Kidney (tissue), 14 donors: ENCODE results near the gene C4orf54. TPM values are rescaled to one million over a fixed set of nuclear protein-coding genes. Genes with fewer than 3 reads are reported as not detected.

Experiments used
- DNase-seq, 5 donors: peaks; one replicate each; pipeline ENCODE4 v3.0.0-alpha.2; 2013 to 2020
- FAIRE-seq: peaks from 2 replicates; lab custom pipeline; 2012; peaks lifted over from hg19 to GRCh38; lab: Jason Lieb, UNC
- H3K27ac ChIP-seq, 2 donors: one replicate each; pipeline ENCODE4 v1.7.0; 2013; ENCODE audit warnings: low read depth in 2 of 2, low read length in 2 of 2, inconsistent platforms in 1 of 2
- H3K27me3 ChIP-seq: one replicate; pipeline ENCODE4 v1.7.1; 2013; ENCODE audit warnings: low read length, inconsistent platforms; ENCODE audit not compliant: control insufficient read depth, insufficient read depth
- H3K36me3 ChIP-seq, 3 donors: one replicate each; pipeline versions ENCODE4 v1.7.0 to v1.7.1; 2013; ENCODE audit warnings: low read length in 3 of 3, control low read depth in 1 of 3, inconsistent platforms in 1 of 3; ENCODE audit not compliant: insufficient read depth in 3 of 3, control insufficient read depth in 2 of 3
- H3K4me1 ChIP-seq, 3 donors: one replicate each; pipeline versions ENCODE4 v1.7.0 to v1.7.1; 2013; ENCODE audit warnings: low read length in 3 of 3, inconsistent platforms in 1 of 3, low read depth in 1 of 3; ENCODE audit not compliant: control insufficient read depth in 2 of 3, insufficient read depth in 2 of 3
- H3K4me3 ChIP-seq, 3 donors: one replicate each; pipeline versions ENCODE4 v1.7.0 to v1.8.1; 2013; ENCODE audit warnings: low read length in 3 of 3, control low read depth in 1 of 3, inconsistent platforms in 1 of 3
- H3K9ac ChIP-seq, 3 donors: one replicate each; pipeline versions ENCODE4 v1.7.0 to v1.7.1; 2013; ENCODE audit warnings: low read length in 3 of 3, control low read depth in 1 of 3, inconsistent platforms in 1 of 3
- H3K9me3 ChIP-seq, 3 donors: one replicate each; pipeline versions ENCODE4 v1.7.0 to v1.7.1; 2013; ENCODE audit warnings: low read length in 3 of 3, control low read depth in 1 of 3, inconsistent platforms in 1 of 3; ENCODE audit not compliant: control insufficient read depth in 2 of 3, insufficient read depth in 1 of 3
- CTCF ChIP-seq: IDR thresholded peaks from 3 replicates; pipeline ENCODE4 v1.5.1; 2012; ENCODE audit warnings: mild to moderate bottlenecking, moderate library complexity, borderline replicate concordance; ENCODE audit not compliant: insufficient read depth; ENCODE audit errors: extremely low read depth
- intact Hi-C: fragments of 100-400 bp; cut with DNase I; formaldehyde crosslinking; loops from one replicate; pipeline ENCODE4 v1.11.1; 2022
- polyA plus RNA-seq: library from polyadenylated mRNA; stranded (reverse); fragments of 350-450 nt; fragmentation: Illumina TruSeq; extraction: RNeasy Lipid Tissue Mini Kit (QIAGEN cat#74804); gene quantifications from one replicate; pipeline ENCODE4 v1.2.3, GENCODE V29; 2014; ENCODE audit warnings: low read depth, low replicate concordance; ENCODE audit not compliant: insufficient read depth
- total RNA-seq: library from RNA; stranded (reverse); fragmentation: NEBNext Ultra II Directional; extraction: Animal tissue kit (Norgen Biotek cat#: 25700); gene quantifications from one replicate; pipeline ENCODE4 v1.2.1, GENCODE V29; 2021
- donor health status: control.
- donor health status: control.
- donor health status: control.
- donor health status: control.
- donor health status: control.
- donor health status: DM: yes; HTN: yes; CAD: no.
- donor health status: Normal renal cell carcinoma (clear cell type).

The C4orf54 gene
- total and polyA plus RNA-seq, 2 donors from 2014 or later: 0.19 to 0.56 TPM

GRCh38 chr4:99677161-99677560 is 19.5 kb upstream of the C4orf54 start:
- FAIRE-seq: no peak
- Histone ChIP-seq H3K4me1 (no peaks in the 10 kb centered on the region), H3K9me3 (peaks cover 0 to 10% (median 0%) of the 10 kb centered on the region in 3 donors)

GRCh38 chr4:99670409-99671073 is 12.9 kb upstream of the C4orf54 start:
- DNase-seq: no peak
- H3K36me3 ChIP-seq: no peaks in the 10 kb centered on the region
- no peak overlapping the region for H3K27ac ChIP-seq
- no peak for FAIRE-seq
- no peak overlapping the region for H3K4me3 ChIP-seq
- H3K9me3 ChIP-seq: peaks cover 0 to 10% (median 0%) of the 10 kb centered on the region in 3 donors
- no peak for TF ChIP-seq CTCF
- intact Hi-C loops: no loop called here
- no peaks in the 10 kb centered on the region for H3K27me3 ChIP-seq
- no peak overlapping the region for H3K9ac ChIP-seq
- H3K4me1 ChIP-seq: no peaks in the 10 kb centered on the region

More at GRCh38 chr4:99677161-99677560, 19.5 kb upstream of the C4orf54 start:
- no peak overlapping the region for H3K4me3 ChIP-seq
- TF ChIP-seq CTCF: no peak
- no peak for DNase-seq
- H3K36me3 ChIP-seq: no peaks in the 10 kb centered on the region
- H3K9ac ChIP-seq: no peak overlapping the region
- H3K27ac ChIP-seq: no peak overlapping the region
- intact Hi-C loops: no loop called here
- no peaks in the 10 kb centered on the region for H3K27me3 ChIP-seq

- no peak for TF ChIP-seq CTCF
- peaks cover 0 to 10% (median 0%) of the 10 kb centered on the region in 3 donors for H3K9me3 ChIP-seq
- H3K36me3 ChIP-seq: no peaks in the 10 kb centered on the region
- no peak for FAIRE-seq
- H3K4me3 ChIP-seq: no peak overlapping the region
- intact Hi-C loops: no loop called here
- DNase-seq: no peak
- H3K4me1 ChIP-seq: peaks cover 0 to 3% (median 0%) of the 10 kb centered on the region in 3 donors
- no peaks in the 10 kb centered on the region for H3K27me3 ChIP-seq
- H3K27ac ChIP-seq: no peak overlapping the region
- no peak overlapping the region for H3K9ac ChIP-seq
Measured at GRCh38 chr4:99669084-99669483, 11.5 kb upstream of the C4orf54 start.
